Measurements from ENCODE around the gene PPIL6. TPM values are rescaled to one million over a fixed set of nuclear protein-coding genes. Genes with fewer than 3 reads are reported as not detected.

Gene PPIL6
- polyA plus RNA-seq, 1 of the 3 experiments (the other 2 are of a cell fraction), result 1.1 TPM

- no peak overlapping the region for H3K4me3 ChIP-seq (ENCODE audit: low read depth in 2 of 2, low read length in 1 of 2)
- H4K20me1 ChIP-seq (ENCODE audit: insufficient read depth), result no peaks in the 10 kb centered on the region
- H3K36me3 ChIP-seq (replicated peaks in 1 of 2; ENCODE audit: control insufficient read depth in 1 of 2, insufficient read depth in 2 of 2, low read length in 1 of 2), result peaks cover 10 to 21% of the 10 kb centered on the region in 2 experiments
- H2AFZ ChIP-seq (ENCODE audit: low read depth), result no peak overlapping the region
- TF ChIP-seq FOXM1 (IDR thresholded peaks at IDR 0.05; ENCODE audit: low read depth) (no peak), MEF2A (IDR thresholded peaks at IDR 0.05; ENCODE audit: borderline replicate concordance, low read depth) (no peak), EZH2phosphoT487 (IDR thresholded peaks at IDR 0.05; ENCODE audit: borderline replicate concordance, low read depth) (no peak)
- TF ChIP-seq, protein P1, sequence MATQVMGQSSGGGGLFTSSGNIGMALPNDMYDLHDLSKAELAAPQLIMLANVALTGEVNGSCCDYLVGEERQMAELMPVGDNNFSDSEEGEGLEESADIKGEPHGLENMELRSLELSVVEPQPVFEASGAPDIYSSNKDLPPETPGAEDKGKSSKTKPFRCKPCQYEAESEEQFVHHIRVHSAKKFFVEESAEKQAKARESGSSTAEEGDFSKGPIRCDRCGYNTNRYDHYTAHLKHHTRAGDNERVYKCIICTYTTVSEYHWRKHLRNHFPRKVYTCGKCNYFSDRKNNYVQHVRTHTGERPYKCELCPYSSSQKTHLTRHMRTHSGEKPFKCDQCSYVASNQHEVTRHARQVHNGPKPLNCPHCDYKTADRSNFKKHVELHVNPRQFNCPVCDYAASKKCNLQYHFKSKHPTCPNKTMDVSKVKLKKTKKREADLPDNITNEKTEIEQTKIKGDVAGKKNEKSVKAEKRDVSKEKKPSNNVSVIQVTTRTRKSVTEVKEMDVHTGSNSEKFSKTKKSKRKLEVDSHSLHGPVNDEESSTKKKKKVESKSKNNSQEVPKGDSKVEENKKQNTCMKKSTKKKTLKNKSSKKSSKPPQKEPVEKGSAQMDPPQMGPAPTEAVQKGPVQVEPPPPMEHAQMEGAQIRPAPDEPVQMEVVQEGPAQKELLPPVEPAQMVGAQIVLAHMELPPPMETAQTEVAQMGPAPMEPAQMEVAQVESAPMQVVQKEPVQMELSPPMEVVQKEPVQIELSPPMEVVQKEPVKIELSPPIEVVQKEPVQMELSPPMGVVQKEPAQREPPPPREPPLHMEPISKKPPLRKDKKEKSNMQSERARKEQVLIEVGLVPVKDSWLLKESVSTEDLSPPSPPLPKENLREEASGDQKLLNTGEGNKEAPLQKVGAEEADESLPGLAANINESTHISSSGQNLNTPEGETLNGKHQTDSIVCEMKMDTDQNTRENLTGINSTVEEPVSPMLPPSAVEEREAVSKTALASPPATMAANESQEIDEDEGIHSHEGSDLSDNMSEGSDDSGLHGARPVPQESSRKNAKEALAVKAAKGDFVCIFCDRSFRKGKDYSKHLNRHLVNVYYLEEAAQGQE (IDR thresholded peaks at IDR 0.05; ENCODE audit: low read depth, low read length), result no peak
- H3K79me2 ChIP-seq (ENCODE audit: insufficient read depth), result peaks cover 29% of the 10 kb centered on the region; the same call in 1 of the 2 replicates
- peaks cover 15% of the 10 kb centered on the region for H3F3A ChIP-seq (replicated peaks; ENCODE audit: insufficient read depth)
- WGBS (ENCODE audit: low lambda C conversion rate), result 93% methylated on average over 5 of the region's 5 CpGs
- peaks cover 0 to 18% of the 10 kb centered on the region in 2 experiments; a peak in 3 of 4 replicates for H3K4me1 ChIP-seq (ENCODE audit: control insufficient read depth in 1 of 2, insufficient read depth in 2 of 2, low read depth in 1 of 2, low read length in 1 of 2)
- ChIA-PET CTCF (interaction anchor here (0.9 to 1.0 kb wide), 2 partner anchors 14 to 580 kb away, joined by 3 read pairs; no protein-coding TSS in a partner anchor), POLR2A (no interaction called here)
- H3K4me2 ChIP-seq, result no peak overlapping the region
- no peaks in the 10 kb centered on the region for H3K9me3 ChIP-seq
- H3K9me2 ChIP-seq, result no peaks in the 10 kb centered on the region
- no peak overlapping the region for H3K9ac ChIP-seq
- no peak overlapping the region for H3K27ac ChIP-seq (ENCODE audit: low read depth in 2 of 2, low read length in 1 of 2)
- no peak for DNase-seq
- no peaks in the 10 kb centered on the region for H3K27me3 ChIP-seq (ENCODE audit: insufficient read depth)
These were observed 18.5 kb upstream of the PPIL6 start for GRCh38 chr6:109458774-109459531.

DNA sequence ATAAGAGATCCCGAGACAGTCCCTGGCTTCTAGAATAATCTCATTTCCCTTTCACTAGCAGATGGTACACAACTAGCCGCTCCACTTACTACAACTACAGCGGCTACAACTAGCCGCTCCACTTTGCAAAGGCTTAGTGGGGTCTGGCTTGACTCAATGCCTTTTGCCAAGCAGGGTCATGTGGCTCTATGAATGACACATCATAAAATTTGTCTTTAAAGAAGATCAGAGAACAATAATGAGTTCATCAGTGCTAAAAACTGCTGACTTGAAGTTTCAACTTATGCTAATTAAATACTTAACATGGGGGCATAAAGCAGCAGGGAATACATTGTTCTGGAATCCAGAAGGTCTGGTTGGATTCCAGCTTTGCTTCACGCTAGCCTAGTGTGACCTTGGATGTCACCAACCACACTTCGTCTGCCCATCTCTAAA is 17.2 kb upstream of the PPIL6 start:
- Histone ChIP-seq H3K9me2 (no peaks in the 10 kb centered on the region), H3K36me3 (replicated peaks in 1 of 2; ENCODE audit: control insufficient read depth in 1 of 2, insufficient read depth in 2 of 2, low read length in 1 of 2) (peaks cover 0 to 16% of the 10 kb centered on the region in 2 experiments), H4K20me1 (ENCODE audit: insufficient read depth) (no peaks in the 10 kb centered on the region), H3K4me3 (ENCODE audit: low read depth in 2 of 2, low read length in 1 of 2) (no peak overlapping the region), H3K4me1 (ENCODE audit: control insufficient read depth in 1 of 2, insufficient read depth in 2 of 2, low read depth in 1 of 2, low read length in 1 of 2) (peaks cover 0 to 25% of the 10 kb centered on the region in 2 experiments; a peak in 3 of 4 replicates), H3K9ac (no peak overlapping the region), H2AFZ (ENCODE audit: low read depth) (no peak overlapping the region), H3K27me3 (ENCODE audit: insufficient read depth) (no peaks in the 10 kb centered on the region), H3K79me2 (ENCODE audit: insufficient read depth) (peaks cover 31% of the 10 kb centered on the region; the same call in 1 of the 2 replicates), H3K4me2 (no peak overlapping the region), H3K9me3 (no peaks in the 10 kb centered on the region), H3F3A (replicated peaks; ENCODE audit: insufficient read depth) (peaks cover 15% of the 10 kb centered on the region), H3K27ac (ENCODE audit: low read depth in 2 of 2, low read length in 1 of 2) (no peak overlapping the region)
- CTCF ChIA-PET, result interaction anchor here (4.0 to 5.9 kb wide), 2 partner anchors 16 to 74 kb away, joined by 23 to 47 read pairs; partner anchors contain the start of genes CD164, PPIL6 and SMPD2
- TF ChIP-seq, protein P1 (IDR thresholded peaks at IDR 0.05; ENCODE audit: low read depth, low read length), result no peak
- TF ChIP-seq TCF12 (IDR thresholded peaks at IDR 0.05) (no peak), MXI1 (IDR thresholded peaks at IDR 0.05; ENCODE audit: low read depth, low read length) (no peak), FOXJ3 (CRISPR knock-in tag; IDR thresholded peaks at IDR 0.05) (no peak), NFIC (IDR thresholded peaks at IDR 0.05; ENCODE audit: borderline replicate concordance) (no peak), ELF1 (IDR thresholded peaks at IDR 0.05) (no peak), YY1 (IDR thresholded peaks at IDR 0.05; ENCODE audit: low read depth) (no peak), TEAD4 (IDR thresholded peaks at IDR 0.05; ENCODE audit: borderline replicate concordance, insufficient read depth) (no peak), FOSL2 (IDR thresholded peaks at IDR 0.05; ENCODE audit: borderline replicate concordance, low read depth) (no peak), GATA2 (CRISPR knock-in tag; IDR thresholded peaks at IDR 0.05) (no peak)
- TF ChIP-seq, protein P2, sequence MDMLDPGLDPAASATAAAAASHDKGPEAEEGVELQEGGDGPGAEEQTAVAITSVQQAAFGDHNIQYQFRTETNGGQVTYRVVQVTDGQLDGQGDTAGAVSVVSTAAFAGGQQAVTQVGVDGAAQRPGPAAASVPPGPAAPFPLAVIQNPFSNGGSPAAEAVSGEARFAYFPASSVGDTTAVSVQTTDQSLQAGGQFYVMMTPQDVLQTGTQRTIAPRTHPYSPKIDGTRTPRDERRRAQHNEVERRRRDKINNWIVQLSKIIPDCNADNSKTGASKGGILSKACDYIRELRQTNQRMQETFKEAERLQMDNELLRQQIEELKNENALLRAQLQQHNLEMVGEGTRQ (IDR thresholded peaks at IDR 0.05; ENCODE audit: borderline replicate concordance, low read depth, low read length), result no peak
- POLR2A ChIA-PET, result no interaction called here
- WGBS (ENCODE audit: low lambda C conversion rate), result 94% methylated on average over 6 of the region's 6 CpGs
- no peak for DNase-seq
